HFF-Myc (cell line): ENCODE results near the gene PRKN.

Experiments used
- DNase-seq: peaks from one replicate; pipeline ENCODE4 v3.0.0-alpha.2; 2011; ENCODE audit warnings: low read depth; ENCODE audit errors: extremely low read depth
- H3K4me3 ChIP-seq: replicated peaks from 2 replicates; pipeline ENCODE4 v1.5.1; 2011; ENCODE audit warnings: low read depth, mild to moderate bottlenecking, control low read depth, low read length
- CTCF ChIP-seq: IDR thresholded peaks from 2 replicates; pipeline ENCODE4 v1.5.1; 2012; ENCODE audit warnings: mild to moderate bottlenecking, low read depth, low read length, control low read depth; ENCODE audit errors: missing control alignments

Gene PRKN

GRCh38 chr6:161635975-161636374, 1091.6 kb downstream of the PRKN start:
- H3K4me3 ChIP-seq = no peak overlapping the region
- no peak for DNase-seq
- no peak for TF ChIP-seq CTCF

DNA sequence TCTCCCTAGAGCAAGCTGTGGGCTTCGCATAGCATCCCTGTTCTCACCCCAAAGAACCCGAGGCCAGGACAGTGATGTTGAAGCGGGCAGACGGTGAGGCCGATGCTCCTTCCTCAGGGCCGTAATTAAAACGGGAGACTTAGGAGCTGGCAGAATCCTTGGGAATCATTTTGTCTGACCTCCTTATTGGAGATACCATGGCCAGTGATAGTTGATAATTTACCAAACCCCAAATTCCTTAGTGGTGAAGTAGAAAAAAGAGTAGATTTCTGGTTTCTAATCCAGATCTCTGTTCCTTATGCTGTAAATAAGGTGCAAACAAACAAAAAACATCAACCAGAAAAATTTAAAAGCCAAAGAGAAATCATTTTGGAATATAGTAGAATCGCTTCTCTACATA, 1092.7 kb downstream of the PRKN start:
- no peak overlapping the region for H3K4me3 ChIP-seq
- no peak for TF ChIP-seq CTCF
- DNase-seq = no peak

- TF ChIP-seq CTCF = no peak
- no peak overlapping the region for H3K4me3 ChIP-seq
- peak; percentile 82 for DNase-seq
Measured at GRCh38 chr6:161631676-161632194, 1095.8 kb downstream of the PRKN start.

GRCh38 chr6:161630674-161631073, 1096.9 kb downstream of the PRKN start:
- DNase-seq = no peak
- no peak overlapping the region for H3K4me3 ChIP-seq
- TF ChIP-seq CTCF = no peak

GRCh38 chr6:161626132-161626676, 1101.4 kb downstream of the PRKN start:
- no peak for TF ChIP-seq CTCF
- no peak for DNase-seq
- H3K4me3 ChIP-seq = no peak overlapping the region

DNA sequence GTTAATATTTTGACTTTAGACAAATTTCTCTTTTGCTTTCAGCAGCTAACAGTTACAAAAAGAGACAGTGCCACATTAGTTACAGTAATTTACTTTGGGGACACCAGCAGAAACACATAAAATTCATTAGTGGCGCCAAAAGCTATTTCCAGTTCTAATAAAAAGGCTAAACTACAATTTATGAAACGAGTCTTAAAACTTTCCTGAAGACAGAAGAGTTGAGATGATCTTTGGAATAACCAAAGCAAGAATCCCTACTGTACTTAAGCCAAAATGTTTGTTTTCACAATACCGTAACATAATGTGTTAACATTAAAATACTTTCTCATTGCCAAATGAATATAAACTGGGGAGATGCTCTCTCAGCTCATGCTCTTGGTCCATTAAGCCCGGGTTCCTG, 1103.5 kb downstream of the PRKN start:
- TF ChIP-seq CTCF = no peak
- DNase-seq = no peak
- H3K4me3 ChIP-seq = no peak overlapping the region

GRCh38 chr6:161622779-161623178, 1104.8 kb downstream of the PRKN start:
- no peak for TF ChIP-seq CTCF
- no peak for DNase-seq

More at GRCh38 chr6:161622779-161623178, 1104.8 kb downstream of the PRKN start:
- H3K4me3 ChIP-seq = no peak overlapping the region
